ENCODE results near the gene ZNF106.

DNA sequence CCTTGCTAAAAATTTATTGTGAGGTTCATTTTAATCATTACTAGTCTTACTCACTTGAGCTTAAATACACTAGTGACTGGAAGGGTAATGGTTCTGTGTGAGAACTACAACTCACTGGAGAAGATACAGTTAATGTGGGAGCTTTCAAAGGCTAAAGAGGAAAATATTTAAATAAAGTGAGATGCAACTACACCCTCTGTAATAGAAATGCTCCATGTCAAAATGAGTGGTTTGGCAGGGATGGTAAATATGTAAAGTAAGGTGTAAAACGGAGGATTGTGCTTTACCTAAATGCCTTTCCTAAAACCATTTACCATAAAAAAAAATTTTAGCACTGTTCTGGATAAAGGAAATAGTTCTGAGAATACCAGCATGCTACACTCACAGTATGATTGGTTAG is 42.3 kb upstream of the ZNF106 start:
- TF ChIP-seq POLR2AphosphoS5 (IDR thresholded peaks at IDR 0.05; ENCODE audit: low read depth, low read length) (no peak), TAF1 (IDR thresholded peaks at IDR 0.05; ENCODE audit: borderline replicate concordance, insufficient read depth, low read length) (no peak)
- TF ChIP-seq, protein P1, sequence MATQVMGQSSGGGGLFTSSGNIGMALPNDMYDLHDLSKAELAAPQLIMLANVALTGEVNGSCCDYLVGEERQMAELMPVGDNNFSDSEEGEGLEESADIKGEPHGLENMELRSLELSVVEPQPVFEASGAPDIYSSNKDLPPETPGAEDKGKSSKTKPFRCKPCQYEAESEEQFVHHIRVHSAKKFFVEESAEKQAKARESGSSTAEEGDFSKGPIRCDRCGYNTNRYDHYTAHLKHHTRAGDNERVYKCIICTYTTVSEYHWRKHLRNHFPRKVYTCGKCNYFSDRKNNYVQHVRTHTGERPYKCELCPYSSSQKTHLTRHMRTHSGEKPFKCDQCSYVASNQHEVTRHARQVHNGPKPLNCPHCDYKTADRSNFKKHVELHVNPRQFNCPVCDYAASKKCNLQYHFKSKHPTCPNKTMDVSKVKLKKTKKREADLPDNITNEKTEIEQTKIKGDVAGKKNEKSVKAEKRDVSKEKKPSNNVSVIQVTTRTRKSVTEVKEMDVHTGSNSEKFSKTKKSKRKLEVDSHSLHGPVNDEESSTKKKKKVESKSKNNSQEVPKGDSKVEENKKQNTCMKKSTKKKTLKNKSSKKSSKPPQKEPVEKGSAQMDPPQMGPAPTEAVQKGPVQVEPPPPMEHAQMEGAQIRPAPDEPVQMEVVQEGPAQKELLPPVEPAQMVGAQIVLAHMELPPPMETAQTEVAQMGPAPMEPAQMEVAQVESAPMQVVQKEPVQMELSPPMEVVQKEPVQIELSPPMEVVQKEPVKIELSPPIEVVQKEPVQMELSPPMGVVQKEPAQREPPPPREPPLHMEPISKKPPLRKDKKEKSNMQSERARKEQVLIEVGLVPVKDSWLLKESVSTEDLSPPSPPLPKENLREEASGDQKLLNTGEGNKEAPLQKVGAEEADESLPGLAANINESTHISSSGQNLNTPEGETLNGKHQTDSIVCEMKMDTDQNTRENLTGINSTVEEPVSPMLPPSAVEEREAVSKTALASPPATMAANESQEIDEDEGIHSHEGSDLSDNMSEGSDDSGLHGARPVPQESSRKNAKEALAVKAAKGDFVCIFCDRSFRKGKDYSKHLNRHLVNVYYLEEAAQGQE (IDR thresholded peaks at IDR 0.05; ENCODE audit: insufficient read depth in 1 of 2, low read depth in 2 of 2, low read length in 2 of 2) = no peak
